Stimulated activated CD4-positive, alpha-beta T cell treated with anti-CD3 and anti-CD28 coated beads, Interleukin-4, amount 100 ng/mL, for 48 hours (primary cell): ENCODE measurements around the gene CORO6.
A peak's percentile ranks its signal among the peaks of the same experiment; 100 is the strongest.

Experiments
- DNase-seq, 2 donors: peaks; one replicate each; pipeline ENCODE4 v3.0.0-alpha.2; 2020; ENCODE audit warnings: low read depth in 2 of 2

CORO6 gene

GRCh38 chr17:29630630-29631193 is 8.0 kb upstream of the CORO6 start:
- DNase-seq: no peak

- no peak for DNase-seq
Observed at GRCh38 chr17:29629839-29630238, 7.1 kb upstream of the CORO6 start.

GRCh38 chr17:29628644-29629043 is 5.9 kb upstream of the CORO6 start:
- no peak for DNase-seq

GRCh38 chr17:29627951-29628350 is 5.2 kb upstream of the CORO6 start:
- DNase-seq: no peak

- no peak for DNase-seq
Observed at GRCh38 chr17:29625037-29625750, 2.5 kb upstream of the CORO6 start.

GRCh38 chr17:29624586-29624985 is 1.9 kb upstream of the CORO6 start:
- DNase-seq: no peak

- no peak for DNase-seq
Observed at GRCh38 chr17:29623283-29623647, 553 bp upstream of the CORO6 start.

GRCh38 chr17:29621751-29622194 is 939 bp downstream of the CORO6 start:
- no peak for DNase-seq

GRCh38 chr17:29620779-29621500 is 1.8 kb downstream of the CORO6 start:
- no peak for DNase-seq

- no peak for DNase-seq
Observed at GRCh38 chr17:29620271-29620670, 2.4 kb downstream of the CORO6 start.

- no peak for DNase-seq
Observed at GRCh38 chr17:29619251-29619650, 3.5 kb downstream of the CORO6 start.

GRCh38 chr17:29618272-29619065 is 4.2 kb downstream of the CORO6 start:
- DNase-seq: no peak

- peak; percentile 82 to 83 for DNase-seq
Observed at GRCh38 chr17:29617481-29618271, 5.0 kb downstream of the CORO6 start.

GRCh38 chr17:29617125-29617480 is 5.6 kb downstream of the CORO6 start:
- DNase-seq: peak; percentile 93 to 95

GRCh38 chr17:29616300-29617048 is 6.2 kb downstream of the CORO6 start:
- DNase-seq: no peak

- peak; percentile 79 to 80 for DNase-seq
Observed at GRCh38 chr17:29615492-29616299, 7.0 kb downstream of the CORO6 start.

GRCh38 chr17:29615048-29615385 is 7.7 kb downstream of the CORO6 start:
- no peak for DNase-seq

- no peak for DNase-seq
Observed at GRCh38 chr17:29614349-29615047, 8.2 kb downstream of the CORO6 start.

GRCh38 chr17:29613856-29614255 is 8.9 kb downstream of the CORO6 start:
- DNase-seq: no peak
